ENCODE results near the gene NT5M.

GRCh38 chr17:17322516-17323510, 19.6 kb downstream of the NT5M start:
- TF ChIP-seq CTCF (IDR thresholded peaks at IDR 0.05) (no peak), USF2 (CRISPR knock-in tag; IDR thresholded peaks at IDR 0.05) (no peak), TCF7 (CRISPR knock-in tag; IDR thresholded peaks at IDR 0.05; ENCODE audit: low read depth) (no peak), ELF4 (CRISPR knock-in tag; IDR thresholded peaks at IDR 0.05; ENCODE audit: low read depth) (no peak), JAZF1 (CRISPR knock-in tag; IDR thresholded peaks at IDR 0.05) (no peak), AFF4 (CRISPR knock-in tag; IDR thresholded peaks at IDR 0.05; ENCODE audit: borderline replicate concordance) (no peak), ZNF281 (CRISPR knock-in tag; IDR thresholded peaks at IDR 0.05) (no peak), FOXP1 (CRISPR knock-in tag; IDR thresholded peaks at IDR 0.05; ENCODE audit: borderline replicate concordance) (no peak), ZNF138 (CRISPR knock-in tag; conservative IDR thresholded peaks at IDR 0.05) (no peak)
